K562 (cell line): ENCODE data around the gene DIPK1B. TPM values are rescaled to one million over a fixed set of nuclear protein-coding genes. Genes with fewer than 3 reads are reported as not detected.

Experiments
- CCAR2 ChIP-seq: fragments of 200-400 bp; formaldehyde crosslinking; IDR thresholded peaks from 2 replicates; pipeline ENCODE4 v1.6.1; 2017; ENCODE audit warnings: mild to moderate bottlenecking, low read depth, low read length
- CHD2 ChIP-seq: IDR thresholded peaks from 2 replicates; pipeline ENCODE4 v1.6.1; 2011; ENCODE audit warnings: low read depth, low read length
- ETV5 ChIP-seq: sonication (generic); formaldehyde crosslinking; IDR thresholded peaks from 2 replicates; pipeline ENCODE4 v1.4.0; 2020; ENCODE audit warnings: low read depth, mild to moderate bottlenecking, missing genetic modification reagents
- FOXK1 ChIP-seq: sonication (generic); formaldehyde crosslinking; IDR thresholded peaks from 2 replicates; pipeline ENCODE4 v1.8.0; 2022; ENCODE audit warnings: missing genetic modification reagents, mild to moderate bottlenecking, borderline replicate concordance
- GTF2B ChIP-seq: IDR thresholded peaks from 2 replicates; pipeline ENCODE4 v1.6.1; 2011; ENCODE audit not compliant: insufficient read length; ENCODE audit errors: extremely low read depth
- JUND ChIP-seq, 2 experiments: IDR thresholded peaks; 2 replicates in 1 of 2; 3 replicates in 1 of 2; pipeline ENCODE4 v1.6.1; 2011; ENCODE audit warnings: borderline replicate concordance in 2 of 2, low read depth in 2 of 2, low read length in 2 of 2, improper control_type of control experiment in 1 of 2, missing biosample characterization in 1 of 2, missing genetic modification characterization in 1 of 2, missing genetic modification reagents in 1 of 2
- MTA2 ChIP-seq: fragments of 450-650 bp; IDR thresholded peaks from 2 replicates; pipeline ENCODE4 v1.6.1; 2016; ENCODE audit warnings: low read depth
- MYNN ChIP-seq, 2 experiments: sonication (generic); formaldehyde crosslinking in 1 of 2; IDR thresholded peaks; 2 replicates each; pipeline versions ENCODE4 v1.5.0 to v1.6.1; 2016 to 2020; ENCODE audit warnings: antibody characterized with exemption in 1 of 2, missing genetic modification reagents in 1 of 2
- PHF20 ChIP-seq: fragments of 450-650 bp; IDR thresholded peaks from 2 replicates; pipeline ENCODE4 v1.6.1; 2018; ENCODE audit not compliant: partially characterized antibody
- POLR2B ChIP-seq: fragments of 450-650 bp; IDR thresholded peaks from 2 replicates; pipeline ENCODE4 v1.6.1; 2018; ENCODE audit warnings: low read depth; ENCODE audit not compliant: partially characterized antibody
- PRMT5 ChIP-seq: sonication (generic); formaldehyde crosslinking; IDR thresholded peaks from 2 replicates; pipeline ENCODE4 v1.5.0; 2020; ENCODE audit warnings: missing genetic modification reagents
- SRSF9 ChIP-seq: fragments of 200-400 bp; formaldehyde crosslinking; IDR thresholded peaks from 2 replicates; pipeline ENCODE4 v1.6.1; 2017; ENCODE audit warnings: low read depth, low read length, borderline replicate concordance
- STAG1 ChIP-seq: sonication (generic); formaldehyde crosslinking; IDR thresholded peaks from 2 replicates; pipeline ENCODE4 v1.5.0; 2020; ENCODE audit warnings: missing genetic modification reagents, borderline replicate concordance
- ZNF133 ChIP-seq: fragments of 250-450 bp; sonication (Bioruptor Pico); IDR thresholded peaks from 2 replicates; pipeline ENCODE4 v1.4.0; 2020; ENCODE audit warnings: mild to moderate bottlenecking
- ZNF282 ChIP-seq: sonication (generic); formaldehyde crosslinking; IDR thresholded peaks from 2 replicates; pipeline ENCODE4 v1.8.1; 2023; ENCODE audit warnings: missing genetic modification reagents
- polyA plus RNA-seq, 8 experiments: library from polyadenylated mRNA; depleted of rRNA in 4 of 8; stranded (reverse) in 5 of 8; unstranded in 3 of 8; fragments of >200 nt; fragmentation: Nextera tagmentation in 2 of 8; fragmentation: Illumina TruSeq in 1 of 8; extraction: Ambion mirVana in 2 of 8; extraction: Trizol in 1 of 8; gene quantifications; 2 replicates each; pipeline versions ENCODE4 v1.2.1 to v1.2.3, GENCODE V29; 2011 to 2014; ENCODE audit warnings: inconsistent platforms in 1 of 8, missing spikeins in 1 of 8
- total RNA-seq, 7 experiments: library from RNA; depleted of rRNA in 6 of 7; stranded (reverse); fragments of >200 nt in 6 of 7; fragmentation: Illumina TruSeq in 2 of 7; extraction: Trizol in 2 of 7; gene quantifications; 2 replicates each; pipeline versions ENCODE4 v1.2.1 to v1.2.3, GENCODE V29; 2011 to 2021; ENCODE audit warnings: low replicate concordance in 1 of 7
- TF ChIP-seq, protein P1 (sequence below): fragments of 450-650 bp; IDR thresholded peaks from 2 replicates; pipeline ENCODE4 v1.6.1; 2017; ENCODE audit warnings: mild to moderate bottlenecking, moderate library complexity
- TF ChIP-seq, protein P2 (sequence below): sonication (generic); formaldehyde crosslinking; IDR thresholded peaks from 2 replicates; pipeline ENCODE4 v1.8.0; 2023; ENCODE audit warnings: missing genetic modification reagents, mild to moderate bottlenecking, borderline replicate concordance
- TF ChIP-seq, protein P3 (sequence below): IDR thresholded peaks from 2 replicates; pipeline ENCODE4 v1.6.1; 2016; ENCODE audit warnings: missing genetic modification characterization, missing compliant biosample characterization

Gene DIPK1B
- total and polyA plus RNA-seq, 9 of the 15 experiments (the other 6 are each of a cell fraction or from before 2014, with no cell fraction given), result 0.08 to 22.3 (median 5.9) TPM

DNA sequence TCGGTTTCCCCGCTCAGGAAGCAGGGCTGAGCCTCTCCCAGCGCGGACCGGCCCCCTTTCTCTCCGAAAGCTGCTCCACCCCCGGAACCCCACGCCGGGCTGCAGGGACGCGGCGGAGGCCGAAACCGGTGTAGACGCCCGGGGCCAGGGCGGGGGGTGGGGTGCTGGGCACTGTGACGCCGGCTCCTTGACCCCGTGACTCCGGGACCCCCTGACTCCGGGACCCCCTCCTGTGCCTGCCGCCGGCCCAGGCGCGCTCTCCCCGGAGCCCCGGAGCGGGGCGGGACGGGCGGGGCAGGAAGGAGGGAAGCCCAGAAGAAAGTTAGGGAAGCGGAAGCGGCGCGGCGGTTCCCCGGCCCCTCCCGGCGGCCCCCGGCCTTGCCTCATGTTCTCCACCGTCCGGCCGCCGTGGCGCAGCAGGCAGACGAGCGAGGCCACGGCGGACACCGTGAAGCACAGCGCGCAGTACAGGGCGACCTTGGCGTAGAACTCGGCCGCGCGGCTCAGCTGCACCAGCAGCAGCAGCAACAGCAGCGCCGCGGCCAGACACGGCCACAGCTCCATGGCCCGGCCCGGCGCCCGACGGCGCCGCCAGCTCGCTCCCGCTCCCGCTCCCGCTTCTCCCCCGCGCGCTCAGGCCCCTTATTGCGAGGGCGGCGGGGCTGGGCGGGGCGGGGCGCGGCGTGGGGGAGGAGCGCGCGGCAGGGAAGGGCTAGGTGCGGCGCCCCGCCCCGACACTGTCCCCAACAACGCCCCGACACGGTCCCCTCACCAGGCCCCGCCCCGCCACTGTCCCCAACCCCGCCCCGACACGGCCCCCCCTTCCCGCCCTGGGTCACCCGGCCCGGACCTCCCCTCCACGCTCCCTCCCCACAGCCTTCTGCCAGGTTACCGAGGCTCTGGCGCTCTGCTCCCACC is 25.3 kb upstream of the DIPK1B start, which contains the start of gene AGPAT2 (continued):
- TF ChIP-seq, protein P1, sequence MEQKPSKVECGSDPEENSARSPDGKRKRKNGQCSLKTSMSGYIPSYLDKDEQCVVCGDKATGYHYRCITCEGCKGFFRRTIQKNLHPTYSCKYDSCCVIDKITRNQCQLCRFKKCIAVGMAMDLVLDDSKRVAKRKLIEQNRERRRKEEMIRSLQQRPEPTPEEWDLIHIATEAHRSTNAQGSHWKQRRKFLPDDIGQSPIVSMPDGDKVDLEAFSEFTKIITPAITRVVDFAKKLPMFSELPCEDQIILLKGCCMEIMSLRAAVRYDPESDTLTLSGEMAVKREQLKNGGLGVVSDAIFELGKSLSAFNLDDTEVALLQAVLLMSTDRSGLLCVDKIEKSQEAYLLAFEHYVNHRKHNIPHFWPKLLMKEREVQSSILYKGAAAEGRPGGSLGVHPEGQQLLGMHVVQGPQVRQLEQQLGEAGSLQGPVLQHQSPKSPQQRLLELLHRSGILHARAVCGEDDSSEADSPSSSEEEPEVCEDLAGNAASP, result no peak
- TF ChIP-seq CHD2 (no peak), STAG1 (CRISPR knock-in tag) (0 out of 2 replicates have a peak, but pooled peaks have one; percentile 27), FOXK1 (CRISPR knock-in tag) (no peak), SRSF9 (no peak), ZNF282 (CRISPR knock-in tag) (peak; percentile 89; the same call in 1 of the 2 replicates), CCAR2 (no peak), POLR2B (peak; percentile 65), PRMT5 (CRISPR knock-in tag) (no peak), PHF20 (peak; percentile 80), MTA2 (no peak), GTF2B (no peak), ZNF133 (CRISPR knock-in tag) (no peak), MYNN (IDR thresholded peaks at IDR 0.05) (no peak), MYNN (CRISPR knock-in tag; IDR thresholded peaks at IDR 0.05) (no peak), ETV5 (CRISPR knock-in tag) (no peak), JUND (IDR thresholded peaks at IDR 0.05; ENCODE audit: borderline replicate concordance, low read depth, low read length) (no peak), JUND (tag; IDR thresholded peaks at IDR 0.05; ENCODE audit: borderline replicate concordance, low read depth, low read length) (no peak)
- TF ChIP-seq, protein P2, sequence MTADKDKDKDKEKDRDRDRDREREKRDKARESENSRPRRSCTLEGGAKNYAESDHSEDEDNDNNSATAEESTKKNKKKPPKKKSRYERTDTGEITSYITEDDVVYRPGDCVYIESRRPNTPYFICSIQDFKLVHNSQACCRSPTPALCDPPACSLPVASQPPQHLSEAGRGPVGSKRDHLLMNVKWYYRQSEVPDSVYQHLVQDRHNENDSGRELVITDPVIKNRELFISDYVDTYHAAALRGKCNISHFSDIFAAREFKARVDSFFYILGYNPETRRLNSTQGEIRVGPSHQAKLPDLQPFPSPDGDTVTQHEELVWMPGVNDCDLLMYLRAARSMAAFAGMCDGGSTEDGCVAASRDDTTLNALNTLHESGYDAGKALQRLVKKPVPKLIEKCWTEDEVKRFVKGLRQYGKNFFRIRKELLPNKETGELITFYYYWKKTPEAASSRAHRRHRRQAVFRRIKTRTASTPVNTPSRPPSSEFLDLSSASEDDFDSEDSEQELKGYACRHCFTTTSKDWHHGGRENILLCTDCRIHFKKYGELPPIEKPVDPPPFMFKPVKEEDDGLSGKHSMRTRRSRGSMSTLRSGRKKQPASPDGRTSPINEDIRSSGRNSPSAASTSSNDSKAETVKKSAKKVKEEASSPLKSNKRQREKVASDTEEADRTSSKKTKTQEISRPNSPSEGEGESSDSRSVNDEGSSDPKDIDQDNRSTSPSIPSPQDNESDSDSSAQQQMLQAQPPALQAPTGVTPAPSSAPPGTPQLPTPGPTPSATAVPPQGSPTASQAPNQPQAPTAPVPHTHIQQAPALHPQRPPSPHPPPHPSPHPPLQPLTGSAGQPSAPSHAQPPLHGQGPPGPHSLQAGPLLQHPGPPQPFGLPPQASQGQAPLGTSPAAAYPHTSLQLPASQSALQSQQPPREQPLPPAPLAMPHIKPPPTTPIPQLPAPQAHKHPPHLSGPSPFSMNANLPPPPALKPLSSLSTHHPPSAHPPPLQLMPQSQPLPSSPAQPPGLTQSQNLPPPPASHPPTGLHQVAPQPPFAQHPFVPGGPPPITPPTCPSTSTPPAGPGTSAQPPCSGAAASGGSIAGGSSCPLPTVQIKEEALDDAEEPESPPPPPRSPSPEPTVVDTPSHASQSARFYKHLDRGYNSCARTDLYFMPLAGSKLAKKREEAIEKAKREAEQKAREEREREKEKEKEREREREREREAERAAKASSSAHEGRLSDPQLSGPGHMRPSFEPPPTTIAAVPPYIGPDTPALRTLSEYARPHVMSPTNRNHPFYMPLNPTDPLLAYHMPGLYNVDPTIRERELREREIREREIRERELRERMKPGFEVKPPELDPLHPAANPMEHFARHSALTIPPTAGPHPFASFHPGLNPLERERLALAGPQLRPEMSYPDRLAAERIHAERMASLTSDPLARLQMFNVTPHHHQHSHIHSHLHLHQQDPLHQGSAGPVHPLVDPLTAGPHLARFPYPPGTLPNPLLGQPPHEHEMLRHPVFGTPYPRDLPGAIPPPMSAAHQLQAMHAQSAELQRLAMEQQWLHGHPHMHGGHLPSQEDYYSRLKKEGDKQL, result no peak
- TF ChIP-seq, protein P3, sequence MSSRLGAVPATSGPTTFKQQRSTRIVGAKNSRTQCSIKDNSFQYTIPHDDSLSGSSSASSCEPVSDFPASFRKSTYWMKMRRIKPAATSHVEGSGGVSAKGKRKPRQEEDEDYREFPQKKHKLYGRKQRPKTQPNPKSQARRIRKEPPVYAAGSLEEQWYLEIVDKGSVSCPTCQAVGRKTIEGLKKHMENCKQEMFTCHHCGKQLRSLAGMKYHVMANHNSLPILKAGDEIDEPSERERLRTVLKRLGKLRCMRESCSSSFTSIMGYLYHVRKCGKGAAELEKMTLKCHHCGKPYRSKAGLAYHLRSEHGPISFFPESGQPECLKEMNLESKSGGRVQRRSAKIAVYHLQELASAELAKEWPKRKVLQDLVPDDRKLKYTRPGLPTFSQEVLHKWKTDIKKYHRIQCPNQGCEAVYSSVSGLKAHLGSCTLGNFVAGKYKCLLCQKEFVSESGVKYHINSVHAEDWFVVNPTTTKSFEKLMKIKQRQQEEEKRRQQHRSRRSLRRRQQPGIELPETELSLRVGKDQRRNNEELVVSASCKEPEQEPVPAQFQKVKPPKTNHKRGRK (tag), result no peak
